Measurements from ENCODE around the gene AAK1.
"Not testable (repeated sequence)": the region's sequence is repeated elsewhere in the genome, so short reads cannot be mapped to it uniquely, and the experiment has no call there.

The AAK1 gene

DNA sequence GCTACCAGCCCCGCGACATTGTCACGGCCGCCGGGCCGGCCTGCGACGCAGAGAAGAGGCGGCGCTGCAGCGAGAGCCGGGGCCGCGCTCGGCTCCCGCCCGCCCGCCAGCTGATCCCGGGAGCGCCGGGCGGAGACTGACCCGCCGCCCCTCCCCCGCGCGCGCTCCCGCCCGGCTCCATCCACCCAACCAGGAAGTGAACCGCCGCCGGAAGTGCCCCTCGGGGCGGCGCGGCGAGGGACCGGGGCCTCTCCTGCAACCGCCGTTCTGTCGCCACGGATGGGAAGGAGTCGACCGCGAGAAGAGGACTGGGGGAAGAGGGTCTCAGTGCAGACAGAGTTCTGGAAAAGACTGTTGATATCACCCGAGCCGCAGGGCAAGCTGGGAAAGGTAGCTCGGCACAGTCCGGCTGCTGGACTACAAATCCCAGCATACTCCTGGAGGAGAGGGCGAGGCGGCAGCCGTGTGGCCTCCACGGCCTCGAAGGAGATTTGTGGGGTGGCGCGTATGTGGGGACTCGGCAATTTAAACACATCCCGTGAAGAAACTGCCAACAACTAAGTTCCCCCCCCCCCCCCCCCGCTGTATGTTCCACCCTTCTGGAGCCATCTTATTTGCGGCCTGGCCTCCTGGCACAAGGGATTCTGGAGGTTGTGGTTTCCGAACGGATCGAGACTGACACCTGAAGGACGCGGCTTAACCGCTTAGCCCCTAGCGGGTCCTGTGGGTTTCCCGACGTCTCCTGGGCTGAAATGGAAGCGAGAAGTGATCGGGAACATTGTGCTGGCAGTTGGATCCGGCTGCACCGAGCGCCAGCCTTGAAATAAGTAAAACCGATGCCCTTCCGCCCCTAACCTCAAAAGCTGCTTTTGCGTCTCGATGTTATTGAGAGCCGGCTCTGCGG, at the start of gene AAK1:
AAK1 (minus strand) TSS at position 138 of the 904 bp plus-strand sequence. CDS start 699 bp downstream, outside the sequence.
- DNase-seq, result peak; percentile 11

DNA sequence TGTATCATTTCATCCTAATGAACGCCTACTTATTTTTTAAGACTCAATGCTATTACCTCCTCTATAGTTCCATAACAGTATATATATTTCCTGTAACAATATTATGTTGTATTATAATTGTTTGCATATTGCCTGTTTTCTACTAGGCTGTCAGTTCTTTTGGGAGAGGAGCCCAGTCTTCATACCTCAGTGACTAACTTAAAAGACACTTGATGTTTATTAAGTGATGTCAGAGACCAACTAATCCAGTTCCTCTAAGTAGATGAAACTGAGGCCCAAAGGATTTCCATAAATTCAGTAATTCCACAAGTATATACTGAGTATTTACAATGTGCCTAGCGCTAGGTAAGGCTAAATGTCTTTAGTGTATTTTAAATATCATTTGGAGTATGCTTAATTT, 48.9 kb upstream of the AAK1 start:
- DNase-seq, result no peak

DNA sequence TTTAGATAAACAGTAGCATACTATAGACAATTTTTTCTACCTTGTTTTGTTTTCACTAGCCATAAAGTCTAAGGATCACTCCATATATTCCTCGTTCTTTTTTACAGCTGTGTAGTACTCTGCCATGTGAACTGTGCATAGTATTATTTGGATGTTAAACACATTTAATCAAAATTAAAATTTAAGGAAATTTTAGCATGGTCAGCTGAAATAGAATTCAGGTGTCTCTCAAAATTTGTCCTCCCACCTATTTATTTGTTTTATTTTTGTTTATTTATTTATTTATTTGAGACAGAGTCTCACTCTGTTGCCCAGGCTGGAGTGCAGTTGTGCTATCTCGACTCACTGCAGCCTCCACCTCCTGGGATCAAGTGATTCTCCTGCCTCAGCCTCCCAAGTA, 46.4 kb upstream of the AAK1 start:
- no peak for DNase-seq

DNA sequence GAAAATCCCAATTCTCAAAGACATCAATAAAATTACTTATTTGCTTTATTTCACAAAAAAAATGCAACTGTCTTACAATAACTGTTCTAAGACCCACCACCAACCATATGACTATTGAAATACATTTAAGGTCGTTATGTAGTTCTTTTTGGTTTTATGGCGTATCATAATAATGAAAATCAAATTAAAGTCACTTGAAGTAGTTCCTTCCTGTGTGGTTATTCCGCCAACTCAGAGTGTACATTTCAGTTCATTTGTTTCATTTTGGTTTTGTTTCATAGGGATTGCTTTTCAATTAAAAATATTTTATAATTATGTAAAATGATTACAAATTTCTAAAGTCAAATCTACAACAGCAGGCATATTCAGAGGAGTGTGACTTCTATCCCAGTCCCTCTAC, 45.9 kb upstream of the AAK1 start:
- no peak for DNase-seq

DNA sequence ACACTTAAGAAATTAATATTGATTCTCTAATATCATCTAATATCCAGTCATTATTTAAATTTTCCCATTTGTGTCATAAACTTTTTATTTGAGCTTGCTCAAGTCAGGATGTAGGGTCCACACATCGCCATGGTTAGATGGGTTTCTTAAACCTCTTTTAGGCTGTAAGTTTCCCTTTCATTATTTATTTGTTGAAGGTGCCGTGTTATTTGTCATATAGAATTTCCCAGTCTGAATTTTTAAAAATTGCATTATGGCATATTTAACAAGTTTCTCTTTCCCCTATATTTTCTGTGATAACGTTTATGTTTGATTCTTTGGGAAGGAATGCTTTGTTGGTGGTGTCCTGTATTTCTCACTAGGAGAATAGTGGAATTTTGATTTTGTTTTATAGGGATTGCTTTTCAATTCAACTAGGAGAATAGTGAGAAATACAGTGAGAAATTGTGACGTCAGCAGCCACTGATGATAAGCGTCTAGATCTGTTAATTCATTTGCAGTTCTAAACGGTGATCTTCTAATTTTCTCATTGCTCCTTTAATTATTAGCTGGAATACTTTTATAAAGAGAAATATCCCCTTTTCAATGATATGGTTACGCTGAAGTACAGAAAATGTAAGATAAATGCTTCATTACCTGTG, 44.6 kb upstream of the AAK1 start:
- no peak for DNase-seq

DNA sequence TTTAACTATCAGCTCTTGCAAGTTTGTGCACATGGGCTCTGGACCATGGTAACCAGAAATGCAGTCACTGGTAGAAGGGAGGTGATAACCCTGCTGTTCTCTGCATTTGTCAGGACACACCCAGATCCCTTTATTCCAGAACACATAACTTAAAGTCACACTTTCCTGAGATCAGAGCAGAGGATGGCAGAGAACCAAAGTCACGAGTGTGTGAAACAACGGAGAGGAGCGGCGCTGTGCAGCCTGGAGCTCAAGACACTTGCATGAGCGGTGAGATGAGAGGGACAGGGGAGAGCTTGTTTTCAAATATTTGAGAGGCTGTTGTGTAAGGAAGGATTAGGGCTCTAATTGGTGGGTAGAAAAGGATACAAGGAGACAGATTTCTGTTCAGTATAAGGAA, 43.3 kb upstream of the AAK1 start:
- no peak for DNase-seq

DNA sequence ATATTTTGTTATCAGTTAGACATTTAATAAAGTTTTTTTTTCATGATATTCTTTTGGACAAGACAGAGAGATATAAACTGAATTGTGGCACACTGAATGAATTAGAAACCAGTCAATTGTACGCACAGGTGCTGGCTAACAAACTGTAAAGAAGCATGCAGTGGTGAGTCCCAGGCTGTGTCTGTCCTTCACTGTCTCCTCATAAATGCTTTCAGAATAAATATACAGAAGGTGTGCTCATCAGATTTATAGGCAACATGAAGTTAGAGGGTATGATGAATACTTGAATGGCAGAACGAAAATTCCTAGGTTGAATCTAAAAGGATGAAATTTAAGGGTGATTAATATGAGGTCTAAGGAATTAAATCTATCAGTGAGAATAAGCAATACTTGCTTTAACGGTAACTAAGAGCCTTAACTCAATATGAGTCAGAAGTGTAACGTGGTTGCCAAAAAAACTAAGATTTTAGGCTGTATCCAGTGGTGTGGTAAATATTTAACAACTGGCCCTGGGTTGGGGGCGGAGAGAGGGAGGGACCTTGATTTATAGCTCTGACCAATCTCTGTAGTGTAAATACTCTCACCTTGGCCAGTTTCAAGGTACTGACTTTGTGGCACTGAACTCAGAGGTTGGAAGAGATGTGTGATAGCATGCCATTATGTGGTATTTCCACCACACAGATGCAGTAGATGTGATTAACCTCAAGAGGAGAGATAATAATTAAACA, 41.9 kb upstream of the AAK1 start:
- no peak for DNase-seq

DNA sequence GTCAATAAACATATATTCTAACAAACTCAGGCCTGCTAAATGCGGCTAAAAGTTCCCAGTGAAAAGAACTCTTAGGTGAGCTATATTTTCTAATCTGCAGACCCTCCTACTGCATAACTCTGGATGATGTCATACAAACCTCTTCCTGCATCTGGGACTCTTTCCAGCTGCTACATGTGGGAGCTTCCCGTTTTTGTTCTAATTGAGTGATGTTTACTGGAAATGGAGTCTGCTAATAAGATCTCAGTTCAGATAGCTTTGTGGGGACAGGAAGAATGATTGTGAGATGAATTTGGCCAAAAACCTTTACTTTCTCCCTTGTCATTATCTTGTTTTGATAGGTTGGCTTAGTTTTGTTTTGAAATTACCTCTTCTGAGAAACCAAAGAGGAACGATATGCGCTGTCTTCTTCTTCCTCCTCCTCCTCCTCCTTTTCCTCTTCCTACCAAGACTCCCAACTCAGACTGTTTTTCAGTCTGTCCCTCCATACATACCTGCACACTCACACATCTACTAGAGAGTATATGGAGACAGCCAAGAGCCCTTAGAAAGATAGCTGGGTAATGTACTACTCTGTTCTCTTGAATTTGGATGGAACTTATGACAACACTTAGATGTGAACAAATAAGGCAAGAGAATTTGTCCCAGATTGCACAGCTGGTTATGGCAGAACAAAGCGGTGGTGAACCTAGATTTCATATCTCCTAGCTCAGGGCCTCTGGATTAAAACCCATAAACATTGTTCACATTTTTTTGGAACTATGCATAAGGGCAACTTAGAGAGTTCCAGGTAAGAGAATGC, 39.8 kb upstream of the AAK1 start:
- DNase-seq, result no peak

DNA sequence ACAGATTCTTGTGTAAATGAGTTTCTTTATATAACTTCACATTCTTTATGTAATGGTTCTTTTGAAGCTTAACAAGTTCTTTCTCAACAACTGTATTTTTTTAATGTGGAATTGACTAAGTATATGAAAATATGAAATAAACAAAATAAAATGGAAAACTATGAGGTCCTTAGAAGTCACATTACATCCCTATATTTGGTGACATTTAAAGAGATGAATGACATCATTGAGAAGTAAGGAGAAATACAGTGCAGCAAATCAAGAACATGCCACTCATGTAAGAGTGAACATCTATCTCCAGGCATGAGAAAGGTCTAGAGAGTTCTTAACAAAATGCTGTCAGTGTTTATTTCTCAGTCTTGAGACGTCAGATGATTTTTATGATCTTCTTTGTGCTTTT, 39.0 kb upstream of the AAK1 start:
- DNase-seq, result no peak

DNA sequence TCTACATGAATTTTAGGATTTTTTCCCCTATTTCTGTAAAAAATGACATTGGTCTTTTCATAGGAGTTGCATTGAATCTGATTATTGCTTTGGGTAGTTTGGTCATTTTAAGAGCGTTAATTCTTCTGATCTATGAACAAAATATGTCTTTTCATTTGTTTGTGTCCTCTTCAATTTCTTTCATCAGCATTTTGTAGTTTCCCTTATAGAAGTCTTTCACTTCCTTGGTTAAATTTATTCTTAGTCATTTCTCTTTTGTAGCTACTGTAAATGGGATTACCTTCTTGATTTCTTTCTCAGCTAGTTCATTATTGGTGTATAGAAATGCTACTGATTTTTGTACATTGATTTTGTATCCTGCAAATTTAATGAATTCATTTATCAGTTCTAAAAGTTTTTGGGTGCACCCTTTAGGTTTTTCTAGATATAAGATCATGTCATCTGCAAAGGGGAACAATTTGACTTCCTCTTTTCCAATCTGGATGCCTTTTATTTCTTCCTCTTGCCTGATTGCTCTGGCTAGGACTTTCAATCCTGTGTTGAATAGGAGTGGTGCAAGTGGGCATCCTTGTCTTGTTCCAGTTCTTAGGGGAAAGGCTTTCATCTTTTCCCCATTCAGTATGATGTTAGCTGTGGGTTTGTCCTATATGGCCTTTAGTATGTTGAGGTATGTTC, 36.6 kb upstream of the AAK1 start:
- DNase-seq, result no peak

DNA sequence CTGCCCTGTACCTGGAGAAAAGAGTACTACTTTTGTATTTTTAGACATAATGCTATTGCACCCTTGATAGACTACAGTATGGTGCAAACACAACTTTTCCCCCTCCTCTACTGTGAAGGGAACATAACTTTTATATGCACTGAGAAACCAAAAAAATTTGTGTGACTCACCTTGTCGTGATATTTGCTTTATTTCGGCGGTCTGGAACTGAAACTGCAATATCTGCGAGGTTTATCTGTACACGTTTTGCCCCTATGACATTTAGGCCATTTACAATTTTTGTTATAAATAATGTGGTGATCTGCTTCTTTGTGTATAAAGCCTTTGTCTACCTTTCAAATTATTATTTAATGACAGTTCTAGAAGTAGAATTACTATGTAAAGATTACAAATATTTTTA, 34.4 kb upstream of the AAK1 start:
- no peak for DNase-seq

DNA sequence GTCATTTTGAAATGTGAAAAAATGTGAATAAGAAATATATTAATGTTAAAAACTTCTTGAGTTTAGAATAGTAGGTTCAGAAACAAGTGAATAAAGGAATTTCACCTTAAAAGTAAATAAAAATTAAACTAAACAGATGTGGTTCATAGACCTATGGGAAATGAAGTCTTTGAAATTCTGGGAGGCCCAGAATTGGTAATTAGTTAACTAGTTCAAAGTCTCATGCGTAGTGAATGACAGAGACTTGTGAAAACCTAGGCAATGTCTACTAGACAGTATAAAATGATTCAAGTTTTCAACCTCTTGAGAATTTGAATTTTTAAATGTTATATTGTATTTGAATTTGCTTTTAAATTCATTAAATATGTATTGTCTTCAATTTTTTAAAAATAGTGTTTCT, 32.6 kb upstream of the AAK1 start:
- no peak for DNase-seq

DNA sequence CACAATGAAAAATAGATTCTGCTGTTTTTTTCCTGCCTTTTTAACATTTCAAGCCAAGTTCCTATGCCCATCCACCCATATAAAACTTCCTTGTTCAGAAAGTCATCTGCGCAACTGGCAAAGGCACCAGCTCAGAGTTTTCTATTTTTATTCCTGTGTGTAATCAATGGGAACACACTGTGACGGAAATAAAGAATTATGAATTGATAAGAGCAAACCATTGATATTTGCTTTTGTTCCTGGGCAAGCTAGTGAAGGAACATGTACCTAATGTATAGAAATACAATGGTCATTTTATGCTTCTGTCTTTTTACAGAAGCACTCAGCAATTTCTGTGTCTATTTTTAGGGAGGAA, 30.8 kb upstream of the AAK1 start:
- no peak for DNase-seq

DNA sequence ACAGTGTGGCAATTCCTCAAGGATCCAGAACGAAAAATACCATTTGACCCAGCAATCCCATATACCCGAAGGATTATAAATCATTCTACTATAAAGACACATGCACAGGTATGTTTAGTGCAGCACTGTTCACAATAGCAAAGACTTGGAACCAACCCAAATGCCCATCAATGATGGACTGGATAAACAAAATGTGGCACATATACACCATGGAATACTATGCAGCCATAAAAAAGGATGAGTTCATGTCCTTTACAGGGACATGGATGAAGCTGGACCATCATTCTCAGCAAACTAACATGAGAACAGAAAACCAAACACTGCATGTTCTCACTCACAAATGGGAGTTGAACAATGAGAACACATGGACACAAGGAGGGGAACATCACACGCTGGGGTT, 29.6 kb upstream of the AAK1 start:
- DNase-seq, result not testable (repeated sequence)

DNA sequence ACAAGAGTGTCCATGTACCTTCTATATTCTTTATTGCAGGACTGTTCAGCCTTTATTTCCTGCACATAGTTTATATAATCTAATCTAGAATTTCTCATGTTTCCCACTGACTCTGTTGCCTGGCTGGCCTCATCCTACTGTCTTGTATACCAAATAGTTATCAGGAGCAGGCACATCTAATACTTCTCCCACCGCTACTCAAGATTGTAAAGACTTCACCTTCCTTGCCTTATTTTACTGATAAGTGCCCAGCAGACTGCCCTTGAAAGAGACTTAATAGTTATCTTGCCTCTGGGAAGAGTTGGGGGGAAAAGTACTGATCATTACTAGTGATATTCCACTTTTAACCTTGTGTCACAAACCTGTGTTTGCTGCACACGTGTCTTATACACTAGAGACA, 26.1 kb upstream of the AAK1 start:
- no peak for DNase-seq

DNA sequence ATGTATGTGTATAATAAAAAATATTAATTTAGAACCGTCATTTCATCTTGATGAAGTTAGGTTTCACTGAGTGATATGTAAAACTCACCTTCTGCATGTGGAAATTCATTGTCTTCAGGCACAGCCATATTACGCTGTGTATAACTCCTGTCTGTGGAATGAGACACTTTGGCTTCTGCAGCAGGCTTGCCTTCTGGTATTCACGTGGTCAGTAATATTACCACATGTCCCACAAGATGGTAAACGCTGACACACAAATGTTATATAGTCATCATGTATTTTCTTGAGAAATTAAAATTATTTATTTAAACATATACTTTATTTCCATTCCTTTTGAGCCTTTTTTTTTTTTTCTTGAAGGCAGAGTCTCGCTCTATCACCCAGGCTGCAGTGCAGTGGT, 25.1 kb upstream of the AAK1 start:
- DNase-seq, result no peak

DNA sequence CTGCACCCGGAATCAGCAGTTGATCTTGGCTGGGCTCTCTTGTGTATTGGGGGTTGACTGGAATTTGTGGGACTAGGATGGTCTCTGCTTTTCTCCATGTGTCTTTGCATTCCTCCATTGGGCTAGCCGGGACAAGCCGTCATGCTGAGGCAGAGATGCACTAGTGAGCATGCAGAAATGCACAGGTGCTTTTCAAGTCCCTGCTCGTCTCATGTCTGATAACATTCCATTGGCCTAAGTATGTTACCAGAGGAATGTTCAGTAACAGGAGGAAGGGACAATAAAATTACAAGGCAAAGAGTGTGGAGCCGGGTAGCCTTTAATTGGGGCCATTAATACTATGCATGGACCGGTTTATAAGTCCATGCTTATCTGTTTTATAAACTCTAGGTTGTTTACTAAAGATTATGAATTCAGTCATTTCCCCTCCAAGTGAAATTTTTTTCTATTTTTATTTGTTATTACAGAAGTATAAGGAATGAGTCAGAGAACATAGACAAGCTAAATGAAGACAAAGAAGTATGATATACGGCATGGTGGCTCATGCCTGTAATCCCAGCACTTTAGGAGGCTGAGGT, 24.4 kb upstream of the AAK1 start:
- no peak for DNase-seq

DNA sequence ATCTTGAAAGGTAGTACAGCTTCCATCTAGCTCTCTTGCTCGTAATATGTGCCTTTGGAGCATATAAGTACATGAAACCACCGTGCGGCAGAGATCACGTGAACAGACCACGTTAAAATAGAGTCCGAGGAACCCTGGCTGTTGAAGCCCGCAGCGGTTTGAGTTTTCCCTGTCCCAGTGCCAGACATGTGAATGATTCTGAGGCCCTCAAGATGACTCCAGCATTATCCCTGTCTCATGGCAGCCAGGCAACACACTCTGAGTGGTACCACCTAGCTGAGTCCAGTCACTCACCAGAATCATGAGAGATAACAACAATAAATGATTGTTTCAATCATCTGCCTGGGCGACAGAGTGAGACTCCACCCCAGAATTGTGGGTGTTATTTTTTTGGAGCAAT, 21.6 kb upstream of the AAK1 start:
- no peak for DNase-seq

DNA sequence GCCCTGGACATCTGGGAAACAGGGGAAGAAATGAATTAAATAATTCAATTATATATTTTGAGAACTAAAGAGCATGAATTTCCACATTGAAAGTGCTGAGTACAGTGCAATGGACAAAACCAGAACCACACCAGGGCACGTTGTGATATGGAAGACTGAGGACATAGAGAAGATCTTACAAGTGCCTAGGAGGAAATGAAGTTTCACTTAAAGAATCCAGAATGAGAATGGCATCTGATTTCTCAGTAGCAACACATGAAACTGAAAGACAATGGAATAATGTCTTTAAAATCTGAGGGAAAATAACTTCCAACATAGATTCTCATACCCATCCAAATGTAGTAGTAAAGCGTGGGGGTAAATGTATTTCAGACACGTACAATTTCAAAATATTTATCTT, 20.3 kb upstream of the AAK1 start:
- no peak for DNase-seq

DNA sequence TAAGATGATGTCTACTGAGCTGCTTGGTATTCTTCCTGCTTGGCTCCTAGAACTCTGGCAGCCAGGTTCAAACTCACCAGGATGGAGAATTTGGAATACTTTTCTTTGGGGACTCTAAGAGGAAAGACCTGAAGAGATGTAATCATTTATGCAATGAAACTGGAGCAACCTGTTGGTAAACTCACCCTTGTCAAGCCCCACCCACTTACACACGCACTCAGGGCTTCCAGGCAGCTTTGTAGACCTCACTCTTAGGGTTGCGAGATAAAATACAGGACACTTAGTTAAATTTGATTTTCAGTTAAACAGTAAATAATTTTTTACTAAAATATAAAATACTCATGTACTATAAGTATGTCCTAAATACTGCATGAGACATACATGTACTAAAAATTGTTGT, 19.0 kb upstream of the AAK1 start:
- not testable (repeated sequence) for DNase-seq

DNA sequence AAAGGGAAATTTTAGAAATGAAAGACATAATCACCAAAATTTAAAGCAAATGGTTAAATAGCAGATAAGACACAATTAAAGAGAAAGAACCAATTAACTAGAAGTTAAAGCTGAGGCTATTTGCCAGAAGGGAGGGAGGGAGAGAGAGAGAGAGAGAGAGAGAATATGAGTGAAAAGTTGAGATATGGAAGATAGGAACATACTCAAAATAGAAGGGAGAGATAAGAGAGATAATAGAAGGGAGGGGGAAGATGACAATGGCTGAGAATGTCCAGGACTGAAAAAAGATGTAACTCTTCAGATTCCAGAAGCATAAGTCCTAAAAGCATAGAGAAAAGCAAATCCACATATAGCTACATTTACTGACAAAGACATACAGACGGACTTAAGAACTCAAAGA, 17.1 kb upstream of the AAK1 start:
- no peak for DNase-seq

DNA sequence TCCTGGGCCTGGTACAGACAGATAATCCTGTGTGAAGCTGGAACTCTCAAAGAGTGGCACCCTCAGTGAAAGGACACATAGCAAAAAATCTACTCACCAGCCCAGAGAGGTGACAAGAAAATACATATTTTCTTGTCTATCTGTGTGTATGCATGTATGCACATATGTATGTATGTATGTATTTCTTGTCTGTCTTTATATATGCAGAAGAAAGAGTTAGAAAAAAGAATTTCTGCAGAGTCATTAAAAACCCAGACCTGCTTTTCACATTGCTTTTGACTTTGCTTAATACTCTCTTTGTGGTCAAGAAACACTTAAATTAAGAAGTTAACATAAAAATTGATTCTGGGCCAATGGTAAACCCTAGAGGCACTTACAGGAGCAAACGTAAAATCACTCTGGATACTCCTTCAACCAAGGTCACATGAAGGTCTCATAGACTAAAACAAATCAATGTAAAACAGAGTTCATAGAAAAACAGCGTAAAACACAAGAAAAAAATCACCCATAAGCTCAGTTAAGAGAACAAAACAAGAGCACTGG, 16.5 kb upstream of the AAK1 start:
- no peak for DNase-seq
